Stimulated activated naive CD8-positive, alpha-beta T cell treated with anti-CD3 and anti-CD28 coated beads, Interleukin-15, Interleukin-2, amounts not matched to agents 100 U/mL and 50 U/mL, for 24 hours (primary cell): ENCODE measurements around the gene ORMDL3.
A peak's percentile ranks its signal among the peaks of the same experiment; 100 is the strongest.
"Not testable (repeated sequence)": the region's sequence is repeated elsewhere in the genome, so short reads cannot be mapped to it uniquely, and the experiment has no call there.

Experiments
- ATAC-seq: fragments of 150-1000 bp; cut with Tn5 transposase; one replicate; pipeline ENCODE4 v1.10.0; 2021
- DNase-seq: peaks from one replicate; pipeline ENCODE4 v3.0.0; 2021

Gene ORMDL3

DNA sequence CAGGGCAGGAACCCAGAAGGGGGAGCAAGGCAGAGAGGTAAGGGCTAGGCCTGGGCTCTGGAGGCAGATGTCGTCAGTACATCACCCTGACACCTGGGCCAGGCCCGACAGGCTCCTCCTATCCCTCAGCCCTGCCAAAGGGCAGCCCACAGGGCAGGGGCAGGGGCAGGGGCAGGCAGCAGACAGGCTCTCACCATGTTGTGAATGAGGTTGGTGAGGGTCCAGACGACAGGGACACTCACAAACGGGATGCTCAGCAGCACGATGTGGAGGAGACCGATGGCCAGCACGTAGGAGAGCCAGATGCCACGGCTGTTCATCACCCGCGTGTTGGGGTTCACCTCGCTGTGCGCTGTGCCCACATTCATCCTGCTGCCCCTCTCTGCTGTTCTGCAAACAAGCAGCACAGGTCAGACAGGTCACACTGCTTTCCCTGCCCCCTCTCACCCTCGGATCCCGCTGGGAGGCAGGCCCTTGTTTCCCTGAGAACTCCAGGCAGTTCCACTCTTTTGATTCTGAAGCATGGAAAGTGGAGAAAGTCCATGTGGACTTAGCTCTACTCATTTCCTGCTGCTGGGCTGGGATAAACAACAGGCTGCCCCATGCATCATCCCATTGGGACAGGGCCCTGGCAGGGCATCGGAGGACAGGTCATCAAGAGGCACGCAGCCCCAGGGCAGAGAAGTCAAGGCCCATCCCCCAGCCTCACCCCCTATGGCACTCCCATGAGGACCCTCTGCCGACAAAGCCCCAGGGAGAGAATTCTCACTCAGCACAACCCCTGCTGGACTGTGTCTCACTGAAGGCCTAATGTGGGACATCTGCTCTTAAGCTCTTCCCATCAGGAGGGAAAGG, 3.3 kb downstream of the ORMDL3 start:
- DNase-seq (no peak), ATAC-seq (no peak)

DNA sequence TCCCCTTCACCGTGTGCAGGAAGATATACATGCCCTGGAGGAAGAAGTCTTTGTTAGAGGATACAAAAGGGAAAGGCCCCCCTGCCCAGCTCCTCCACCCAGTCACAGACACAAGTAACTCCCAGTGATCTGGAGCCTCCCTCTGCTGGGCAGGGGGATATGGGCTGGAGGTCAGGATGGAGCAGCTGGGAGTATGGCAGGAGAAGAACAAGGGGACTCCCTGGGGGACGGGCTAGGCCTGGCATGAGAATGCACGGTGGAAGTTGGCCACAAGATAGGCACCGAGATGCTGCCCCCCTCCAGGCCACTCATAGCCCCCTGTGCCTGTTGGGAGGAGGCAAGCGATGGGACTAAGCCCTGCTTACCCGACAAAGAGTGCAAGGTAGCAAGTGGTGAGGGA, 4.2 kb downstream of the ORMDL3 start:
- DNase-seq (no peak), ATAC-seq (no peak)

DNA sequence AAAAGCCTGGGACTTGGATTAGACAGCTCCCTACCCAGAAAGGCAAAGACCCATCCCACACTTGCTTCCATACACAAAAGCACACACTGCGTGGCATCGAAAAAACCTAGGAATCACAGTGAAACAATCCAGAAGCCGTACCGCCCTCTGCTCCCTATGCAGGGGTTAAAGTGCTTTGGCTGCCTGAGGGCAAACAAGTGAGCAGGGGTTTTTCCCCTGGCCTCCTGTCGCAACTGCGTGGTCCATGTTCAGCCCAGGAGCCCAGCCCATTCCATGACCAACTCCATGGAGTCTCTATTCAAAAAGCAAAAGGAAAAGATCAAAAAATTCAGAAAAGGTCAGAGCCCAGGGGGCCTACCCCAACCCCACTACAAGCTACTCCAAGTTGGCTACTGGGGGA, 5.4 kb downstream of the ORMDL3 start:
- DNase-seq (no peak), ATAC-seq (no peak)

DNA sequence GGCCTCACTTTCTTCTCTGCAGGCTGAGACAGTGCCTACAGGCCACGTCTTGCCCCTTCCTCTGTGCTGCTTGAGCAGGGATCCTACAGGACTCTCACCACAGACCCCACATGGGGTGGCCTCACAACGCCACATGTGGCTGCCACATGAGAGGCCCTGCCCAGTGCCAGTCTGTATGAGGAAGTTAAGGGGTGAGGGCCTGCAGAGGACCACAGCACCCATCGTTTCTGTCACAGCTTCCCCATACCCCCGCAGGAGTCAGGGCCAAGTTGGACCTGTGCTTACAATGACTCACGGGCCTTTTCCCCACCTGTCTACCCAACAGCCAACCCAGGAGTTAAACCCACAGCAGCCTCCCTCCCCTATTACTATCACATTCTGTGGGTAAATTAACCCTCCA, 6.1 kb downstream of the ORMDL3 start:
- peak; percentile 69 for ATAC-seq
- DNase-seq: peak; percentile 60

DNA sequence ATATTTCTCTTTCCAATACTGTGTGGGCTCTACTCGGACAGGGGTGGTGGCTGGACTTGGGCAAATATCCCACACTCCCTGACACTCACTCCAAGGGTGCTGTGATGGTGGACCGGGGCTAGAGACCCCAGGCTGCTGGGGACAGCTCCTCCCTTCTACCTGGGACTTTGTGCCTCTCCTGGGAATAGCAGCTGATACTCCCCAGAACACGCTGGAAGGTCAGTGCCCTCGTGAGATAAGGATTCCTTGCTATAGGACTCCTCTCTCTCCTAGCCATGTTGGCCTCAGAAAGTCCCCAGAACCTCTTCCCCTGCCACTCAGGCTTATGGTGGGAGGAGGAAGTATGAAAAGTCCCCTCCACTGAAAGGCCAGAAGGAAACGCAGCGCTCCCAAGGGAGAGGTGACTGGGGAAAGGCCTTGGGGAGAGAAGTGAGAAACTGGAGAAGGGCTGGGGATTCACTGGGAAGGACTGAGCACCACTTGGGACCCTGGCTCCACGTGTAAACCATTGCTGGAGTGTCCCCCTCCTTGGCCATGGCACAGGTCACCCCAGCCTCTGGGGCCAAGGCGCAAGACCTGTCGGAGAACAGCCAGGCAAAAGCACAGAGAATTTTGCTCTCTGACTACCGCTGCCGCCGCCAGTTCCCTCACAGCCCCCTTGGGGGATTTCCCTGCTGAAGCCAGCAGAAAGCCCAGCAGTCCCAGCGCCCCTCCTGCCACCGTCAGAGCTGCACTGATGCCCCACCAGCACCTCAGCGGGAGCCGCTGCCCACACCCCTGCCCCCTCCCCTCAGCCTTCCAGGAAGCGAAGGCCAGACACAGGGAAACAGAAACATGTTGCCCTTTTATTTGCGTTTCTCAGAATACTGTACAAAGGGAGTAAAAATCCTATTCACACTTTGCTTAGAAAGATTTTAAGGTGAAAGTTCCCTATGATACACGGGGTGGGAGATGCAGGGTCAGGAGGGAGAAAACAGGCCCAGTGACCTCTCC, 6.9 kb downstream of the ORMDL3 start:
- ATAC-seq (peak; percentile 78), DNase-seq (peak; percentile 79)

DNA sequence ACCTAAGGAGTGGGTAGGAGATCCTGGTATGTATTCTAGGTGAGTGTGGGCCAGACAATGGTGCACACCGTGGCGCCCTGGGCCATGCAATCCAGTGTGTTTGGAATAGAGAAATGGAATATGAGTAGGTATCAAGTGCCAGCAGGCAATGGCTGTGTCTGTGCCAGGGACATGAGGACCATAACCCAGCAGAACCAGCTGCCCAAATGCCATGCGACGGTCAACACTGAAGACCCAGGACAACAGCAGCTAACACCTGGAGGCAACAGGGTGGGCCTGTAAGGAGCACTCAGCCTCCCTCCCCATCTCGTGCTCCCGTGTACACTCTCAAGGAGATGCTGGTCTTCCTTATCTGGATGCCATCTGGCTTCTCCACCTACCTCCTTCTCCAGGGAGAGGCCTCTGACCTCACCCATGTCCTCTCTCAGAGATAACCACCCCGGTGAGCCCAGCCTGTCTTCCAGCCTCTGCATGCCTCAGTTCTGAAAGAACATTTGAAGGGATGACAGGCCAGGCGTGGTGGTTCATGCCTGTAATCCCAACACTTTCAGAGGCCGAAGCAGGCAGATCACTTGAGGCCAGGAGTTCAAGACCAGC, 8.2 kb downstream of the ORMDL3 start:
- DNase-seq (no peak), ATAC-seq (no peak)

DNA sequence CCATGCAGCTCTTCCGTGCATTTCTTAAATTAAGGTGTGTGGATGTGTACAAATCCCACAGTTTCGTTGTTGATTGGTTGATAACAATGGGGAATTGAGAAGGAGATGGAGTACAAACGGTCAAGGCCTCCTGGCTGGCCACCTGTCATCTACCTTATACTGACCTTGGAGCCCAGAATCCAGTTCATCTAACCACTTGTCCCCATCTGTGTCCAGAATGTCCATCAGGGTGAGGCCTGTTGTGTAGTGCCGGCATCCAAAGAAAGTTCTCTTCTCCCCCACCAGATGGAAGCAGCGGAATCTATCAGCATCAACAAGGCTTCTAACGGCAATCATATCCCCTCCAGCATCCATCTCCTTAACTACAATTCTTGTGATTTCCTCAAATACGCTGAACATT, 10.5 kb downstream of the ORMDL3 start:
- DNase-seq (no peak), ATAC-seq (no peak)

DNA sequence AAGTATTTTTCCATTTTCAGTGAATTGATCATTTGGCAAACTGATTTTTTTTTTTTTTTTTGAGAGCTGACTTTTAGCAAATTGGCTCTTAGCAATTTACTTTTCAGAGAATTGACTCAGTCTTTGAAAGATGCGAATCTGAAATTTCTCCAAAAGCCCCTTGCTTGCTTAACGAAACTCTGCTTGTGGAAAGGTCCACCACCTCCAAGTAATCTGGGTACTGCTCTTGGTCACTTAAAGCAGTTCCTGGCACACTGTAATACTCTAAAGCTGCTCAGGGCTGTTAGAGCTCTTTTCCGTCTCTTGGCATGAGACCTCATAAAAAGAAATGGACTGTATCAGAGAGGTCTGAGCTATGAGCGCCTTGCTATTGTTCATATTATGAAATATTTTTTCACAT, 11.8 kb downstream of the ORMDL3 start:
- DNase-seq (no peak), ATAC-seq (peak; percentile 38)

DNA sequence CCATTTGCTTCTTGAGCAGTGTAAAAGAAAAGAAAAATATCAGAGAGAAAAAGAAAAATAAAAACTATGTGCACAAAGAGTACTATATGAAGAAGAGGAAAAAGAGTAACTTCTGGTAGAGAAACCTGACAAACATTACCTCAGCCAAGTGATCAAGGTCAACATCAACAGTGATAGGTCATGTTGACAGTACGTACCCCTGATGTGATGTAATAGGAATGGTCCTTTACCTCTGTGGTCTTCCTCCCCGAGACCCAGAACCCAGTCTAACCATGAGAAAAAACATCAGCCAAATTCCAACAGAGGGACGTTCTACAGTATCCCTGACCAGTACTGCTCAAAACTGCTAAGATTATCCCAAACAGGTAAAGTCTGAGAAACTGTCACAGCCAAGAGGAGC, 13.4 kb downstream of the ORMDL3 start:
- DNase-seq: no peak
- no peak for ATAC-seq

DNA sequence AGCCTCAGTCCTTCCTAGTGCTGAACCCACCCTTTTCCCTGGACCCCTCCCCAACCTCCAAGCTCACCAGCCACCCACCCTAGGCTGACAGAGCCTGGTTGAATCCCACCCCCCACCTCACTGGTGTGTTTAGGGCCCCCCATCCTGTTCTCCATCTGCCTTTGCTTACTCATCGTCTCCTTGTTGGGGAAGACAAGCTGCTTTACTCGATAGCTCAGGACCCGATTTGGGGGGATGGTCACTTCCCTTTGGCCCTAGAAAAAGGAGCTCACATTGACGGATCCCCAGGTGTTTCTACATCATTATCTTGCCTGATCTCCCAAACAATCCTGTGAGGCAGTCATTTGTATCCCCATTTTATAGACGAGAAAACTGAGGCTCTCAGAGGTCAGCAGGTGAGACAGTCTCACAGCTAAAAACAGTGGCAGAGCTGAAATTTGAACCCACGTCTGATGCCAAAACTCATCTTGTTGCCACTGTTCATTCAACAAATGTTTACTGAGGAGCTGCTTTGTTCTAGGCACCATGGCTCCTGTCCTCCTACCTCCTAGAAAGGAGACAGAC, 18.5 kb downstream of the ORMDL3 start:
- DNase-seq (no peak), ATAC-seq (no peak)

DNA sequence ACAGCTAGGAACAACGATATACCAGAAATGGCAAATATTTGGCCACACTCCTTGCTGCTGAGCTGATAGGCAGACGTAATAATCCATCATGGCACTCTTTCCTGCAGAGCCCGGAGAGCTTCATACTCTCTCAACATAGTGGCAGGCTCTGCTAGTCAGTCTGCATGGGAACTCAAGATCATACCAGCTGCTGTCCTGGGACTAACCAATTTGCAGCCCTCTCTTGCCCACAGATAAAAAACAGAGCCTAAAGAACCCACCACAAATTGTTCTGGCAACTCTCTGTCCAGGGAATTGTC, 22.5 kb downstream of the ORMDL3 start:
- no peak for ATAC-seq
- no peak for DNase-seq

DNA sequence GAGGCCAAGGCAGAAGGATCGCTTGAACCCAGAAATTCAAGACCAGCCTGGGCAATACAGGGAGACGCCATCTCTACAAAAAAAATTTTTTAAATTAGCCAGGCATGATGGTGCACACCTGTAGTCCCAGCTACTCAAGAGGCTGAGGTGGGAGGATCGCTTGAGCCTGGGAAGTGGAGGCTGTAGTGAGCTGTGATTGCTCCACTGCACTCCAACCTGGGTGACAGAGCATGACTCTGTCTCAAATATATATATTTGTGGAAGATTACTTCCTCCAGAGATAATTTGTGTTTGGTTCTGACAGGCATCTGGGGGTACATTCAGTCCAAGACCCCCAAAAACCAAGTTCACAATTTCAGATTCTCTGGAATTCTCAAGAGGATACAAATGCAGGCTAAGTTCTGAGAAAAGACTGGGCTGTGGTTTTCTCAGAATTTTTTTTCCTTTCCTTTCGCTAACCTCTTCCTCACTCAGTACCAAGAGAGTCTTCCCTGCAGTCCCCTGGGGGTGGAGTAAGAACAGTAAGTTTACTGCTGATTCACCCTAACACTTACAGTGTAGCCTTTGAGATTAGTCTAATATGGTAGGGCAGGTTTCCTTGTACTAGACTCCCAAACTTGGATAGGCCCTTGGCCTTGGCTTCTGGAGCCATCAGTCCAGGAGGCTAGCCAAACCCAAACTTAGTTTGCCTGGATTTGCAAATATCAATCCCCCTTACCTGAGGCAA, 24.1 kb downstream of the ORMDL3 start:
- no peak for DNase-seq
- peak; percentile 80 for ATAC-seq

DNA sequence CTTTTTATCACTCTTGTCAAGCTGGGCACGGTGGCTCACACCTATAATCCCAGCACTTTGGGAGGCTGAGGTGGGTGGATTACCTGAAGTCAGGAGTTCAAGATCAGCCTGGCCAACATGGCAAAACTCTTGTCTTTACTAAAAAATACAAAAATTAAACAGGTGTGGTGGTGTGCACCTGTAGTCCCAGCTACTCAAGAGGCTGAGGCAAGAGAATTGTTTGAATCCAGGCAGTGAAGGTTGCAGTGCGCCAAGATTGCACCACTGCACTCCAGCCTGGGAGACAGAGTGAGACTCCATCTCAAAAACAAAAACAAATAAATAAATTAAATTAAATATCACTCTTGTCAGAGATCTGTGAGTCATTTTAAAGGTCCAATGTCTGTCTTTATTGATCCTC, 25.4 kb downstream of the ORMDL3 start:
- DNase-seq, ATAC-seq: not testable (repeated sequence)

DNA sequence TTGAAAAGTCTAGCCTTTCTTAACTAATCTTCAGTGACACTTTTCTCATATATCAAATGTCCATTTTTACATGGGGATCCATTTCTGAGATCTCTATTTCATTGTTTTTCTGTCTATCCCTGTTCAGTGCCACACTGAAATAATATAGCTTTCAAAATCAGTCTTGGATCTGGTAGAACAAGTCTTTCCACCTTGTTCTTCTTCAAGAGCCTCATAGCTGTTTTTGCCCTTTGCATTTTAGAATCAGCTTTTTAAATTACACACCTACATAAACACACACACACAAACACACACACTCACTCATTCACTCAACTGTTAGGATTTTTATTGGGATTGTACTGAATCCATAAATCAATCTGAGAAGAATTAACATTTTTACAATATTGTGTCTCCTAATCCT, 28.2 kb downstream of the ORMDL3 start:
- ATAC-seq (no peak), DNase-seq (no peak)

DNA sequence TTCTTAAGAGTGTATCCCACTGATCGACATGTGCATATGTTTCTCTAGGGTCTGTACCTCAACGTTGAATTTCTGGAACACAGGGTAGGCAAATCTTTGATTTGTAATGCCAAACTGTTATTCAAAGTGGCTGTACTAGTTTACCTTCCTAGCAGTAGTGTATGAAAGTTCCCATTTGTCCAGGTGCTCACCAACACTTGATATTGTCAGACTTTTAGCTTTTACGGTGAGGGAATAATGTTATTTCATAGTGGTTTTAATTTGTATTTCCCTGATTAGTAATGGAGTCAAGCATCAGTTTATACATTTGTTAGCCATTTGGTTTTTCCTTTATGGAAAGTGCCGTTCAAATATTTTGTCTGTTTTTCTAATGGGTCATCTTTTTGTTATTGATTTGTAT, 29.3 kb downstream of the ORMDL3 start:
- DNase-seq (no peak), ATAC-seq (no peak)

DNA sequence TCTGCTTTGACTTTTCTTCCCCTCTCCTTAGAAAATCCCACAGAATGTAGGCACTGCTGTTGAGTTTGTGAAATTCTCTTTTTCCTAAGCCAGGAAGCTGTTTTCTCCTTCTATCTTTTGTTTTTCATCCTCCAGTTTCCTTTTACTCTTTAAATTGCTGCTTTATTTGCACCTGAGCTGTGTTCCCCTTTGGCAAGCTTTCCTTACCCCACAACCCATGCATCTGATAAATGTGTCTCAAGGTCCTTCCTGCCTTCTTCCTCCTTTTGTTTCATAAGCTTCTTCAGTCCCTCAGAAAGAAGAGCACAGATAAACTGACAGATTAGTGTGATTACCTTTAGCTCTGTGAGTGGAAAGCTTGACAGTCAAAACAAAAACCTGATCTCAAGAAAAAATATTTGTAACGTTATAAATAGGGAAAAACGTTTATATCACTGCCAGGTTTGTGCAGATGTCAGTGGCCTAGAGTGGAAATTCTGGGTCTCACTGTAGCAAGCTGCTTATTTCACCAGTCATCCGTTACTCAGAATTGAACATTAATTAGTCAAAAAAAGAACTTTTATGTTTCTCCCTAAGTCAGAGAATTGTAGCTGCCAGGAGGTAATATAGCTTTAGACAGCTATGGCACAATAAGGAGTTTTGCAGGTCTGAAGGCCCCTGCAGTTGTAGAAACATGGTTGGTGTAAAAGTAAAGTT, 32.6 kb downstream of the ORMDL3 start:
- ATAC-seq: no peak

DNA sequence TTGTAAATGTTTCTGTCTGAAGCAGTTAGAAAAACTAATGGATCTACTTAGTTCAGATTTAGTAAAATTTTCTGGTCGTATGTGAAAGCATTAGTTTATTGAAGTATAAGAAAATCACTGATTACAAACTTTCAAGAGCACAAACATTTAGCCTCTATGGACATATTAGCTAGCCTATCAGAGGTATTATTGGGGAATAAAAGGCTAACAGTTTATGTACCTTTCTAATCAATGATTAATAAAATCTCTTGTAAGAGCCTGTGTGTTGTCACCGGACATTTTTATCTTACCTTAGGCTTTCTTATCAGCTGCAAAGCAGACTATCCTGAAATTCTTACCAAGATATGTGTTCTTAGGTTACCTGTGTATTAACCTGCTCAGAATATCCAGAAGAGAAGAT, 38.2 kb downstream of the ORMDL3 start:
- ATAC-seq (no peak), DNase-seq (no peak)

More for the DNA sequence above, 32.6 kb downstream of the ORMDL3 start:
- DNase-seq: no peak

DNA sequence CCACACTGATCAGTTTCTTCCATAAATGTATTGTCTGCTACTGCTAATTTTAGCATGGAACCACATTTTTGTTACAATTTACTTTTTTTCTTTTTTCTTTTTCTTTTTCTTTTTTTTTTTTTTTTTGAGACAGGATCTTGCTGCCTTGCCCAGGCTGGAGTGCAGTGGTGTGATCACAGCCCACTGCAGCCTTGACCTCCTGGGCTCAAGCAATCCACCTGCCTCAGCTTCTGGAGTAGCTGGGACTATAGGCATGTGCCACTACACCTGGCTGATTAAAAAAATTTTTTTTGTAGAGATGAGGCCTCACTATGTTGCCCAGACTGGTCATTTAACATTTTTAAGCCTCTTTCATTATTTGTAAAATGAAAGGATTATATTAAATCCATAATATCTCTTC, 40.3 kb downstream of the ORMDL3 start:
- ATAC-seq: no peak
- no peak for DNase-seq

DNA sequence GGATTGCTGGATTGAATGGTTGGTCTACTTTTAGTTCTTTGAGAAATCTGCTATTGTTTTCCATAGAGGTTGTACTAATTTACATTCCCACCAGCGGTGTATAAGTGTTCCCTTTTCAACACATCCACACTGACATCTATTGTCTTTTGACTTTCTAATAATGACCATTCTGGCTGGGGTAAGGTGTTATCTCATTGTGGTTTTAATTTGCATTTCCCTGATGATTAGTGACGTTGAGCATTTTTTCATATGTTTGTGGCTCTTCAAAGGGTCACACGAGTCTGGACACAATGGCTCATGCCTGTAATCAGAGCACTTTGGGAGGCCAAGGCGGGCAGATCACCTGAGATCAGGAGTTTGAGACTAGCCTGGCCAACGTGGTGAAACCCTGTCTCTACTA, 41.3 kb downstream of the ORMDL3 start:
- not testable (repeated sequence) for DNase-seq, ATAC-seq

DNA sequence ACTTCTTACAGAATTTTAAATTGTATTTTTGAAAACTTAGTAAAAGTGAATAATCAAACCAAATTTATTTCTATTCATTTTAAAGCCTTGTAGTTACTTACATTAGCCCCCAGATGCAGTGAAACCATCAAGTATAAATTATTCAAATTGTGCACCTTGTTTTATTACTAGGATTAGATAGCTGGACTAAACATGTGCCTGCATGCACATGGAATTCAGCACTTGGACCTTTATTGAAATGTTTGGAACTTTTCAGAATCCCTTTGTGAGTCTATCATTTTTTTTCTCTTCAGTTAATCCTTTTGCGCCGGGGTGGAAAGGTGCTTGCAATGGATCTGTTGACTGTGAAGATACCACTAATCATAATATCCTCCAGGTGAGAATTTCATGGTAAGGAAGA, 54.6 kb downstream of the ORMDL3 start:
- no peak for ATAC-seq
- no peak for DNase-seq

DNA sequence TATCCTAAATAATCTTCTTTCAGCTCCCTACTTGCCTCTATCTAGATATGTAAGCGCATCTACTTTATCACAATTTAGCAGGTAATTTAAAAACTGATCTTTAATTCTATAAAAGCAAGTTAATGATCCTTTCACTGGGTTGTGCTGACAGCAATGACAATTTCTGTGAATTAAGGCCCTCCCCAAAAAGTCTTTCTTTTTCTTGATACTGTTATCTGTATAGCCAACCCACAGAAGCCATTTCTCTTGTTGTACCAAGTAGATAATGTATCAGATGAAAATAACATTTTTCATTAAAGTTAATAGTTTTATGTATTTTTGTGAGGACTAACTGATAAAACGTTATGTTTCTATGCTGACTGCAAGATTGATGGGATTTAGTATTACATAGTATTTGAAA, 55.6 kb downstream of the ORMDL3 start:
- ATAC-seq (no peak), DNase-seq (no peak)
